ENCODE results near the gene BORCS5. TPM values are rescaled to one million over a fixed set of nuclear protein-coding genes. Genes with fewer than 3 reads are reported as not detected.

BORCS5 gene
- total and polyA plus RNA-seq, 2 experiments from 2014 or later: 11.3 to 12.6 TPM

DNA sequence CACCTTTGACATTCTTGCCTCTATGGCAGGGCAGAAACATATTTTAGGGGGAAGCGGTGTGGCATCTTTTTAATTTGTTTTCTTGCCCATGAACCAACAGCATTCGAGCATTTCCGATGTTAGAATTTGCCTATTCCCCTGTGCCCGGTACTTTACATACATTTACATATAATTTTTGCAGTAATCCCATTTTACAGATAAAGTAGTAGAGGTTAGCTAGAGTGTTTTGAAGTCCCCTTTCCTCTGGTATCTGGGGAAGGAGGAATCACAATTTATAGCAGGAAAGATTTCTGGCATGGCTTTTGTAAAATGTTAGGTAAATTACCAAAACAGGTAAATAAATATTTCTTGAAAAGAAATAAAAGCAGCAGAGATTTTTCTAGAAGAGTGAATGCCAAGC is 1.6 kb downstream of the BORCS5 start:
- peaks cover 4% of the 10 kb centered on the region for H3K27me3 Mint-ChIP-seq (ENCODE audit: insufficient read depth, low read depth, poor library complexity)
- H3K36me3 ChIP-seq (ENCODE audit: insufficient read depth): no peaks in the 10 kb centered on the region
- no peaks in the 10 kb centered on the region for H3K36me3 Mint-ChIP-seq (ENCODE audit: low read depth)
- TF ChIP-seq ZNF331 (CRISPR knock-in tag; IDR thresholded peaks at IDR 0.05; ENCODE audit: low read depth) (no peak), CREB1 (CRISPR knock-in tag; IDR thresholded peaks at IDR 0.05; ENCODE audit: low read depth) (no peak), NANOG (IDR thresholded peaks at IDR 0.05; ENCODE audit: borderline replicate concordance) (no peak), POLR2AphosphoS5 (IDR thresholded peaks at IDR 0.05; ENCODE audit: low read depth) (no peak), ZNF462 (CRISPR knock-in tag; IDR thresholded peaks at IDR 0.05) (no peak), EZH2phosphoT487 (IDR thresholded peaks at IDR 0.05; ENCODE audit: unreplicated experiment) (no peak), JUNB (IDR thresholded peaks at IDR 0.05; ENCODE audit: unreplicated experiment) (no peak), STAT1 (IDR thresholded peaks at IDR 0.05; ENCODE audit: unreplicated experiment) (no peak), ZNF114 (CRISPR knock-in tag; IDR thresholded peaks at IDR 0.05) (no peak), EZH2 (IDR thresholded peaks at IDR 0.05; ENCODE audit: low read depth, unreplicated experiment) (no peak), CTCF (conservative IDR thresholded peaks at IDR 0.05; ENCODE audit: low read depth in 2 of 2) (no peak)
- TF ChIP-seq, protein P1, sequence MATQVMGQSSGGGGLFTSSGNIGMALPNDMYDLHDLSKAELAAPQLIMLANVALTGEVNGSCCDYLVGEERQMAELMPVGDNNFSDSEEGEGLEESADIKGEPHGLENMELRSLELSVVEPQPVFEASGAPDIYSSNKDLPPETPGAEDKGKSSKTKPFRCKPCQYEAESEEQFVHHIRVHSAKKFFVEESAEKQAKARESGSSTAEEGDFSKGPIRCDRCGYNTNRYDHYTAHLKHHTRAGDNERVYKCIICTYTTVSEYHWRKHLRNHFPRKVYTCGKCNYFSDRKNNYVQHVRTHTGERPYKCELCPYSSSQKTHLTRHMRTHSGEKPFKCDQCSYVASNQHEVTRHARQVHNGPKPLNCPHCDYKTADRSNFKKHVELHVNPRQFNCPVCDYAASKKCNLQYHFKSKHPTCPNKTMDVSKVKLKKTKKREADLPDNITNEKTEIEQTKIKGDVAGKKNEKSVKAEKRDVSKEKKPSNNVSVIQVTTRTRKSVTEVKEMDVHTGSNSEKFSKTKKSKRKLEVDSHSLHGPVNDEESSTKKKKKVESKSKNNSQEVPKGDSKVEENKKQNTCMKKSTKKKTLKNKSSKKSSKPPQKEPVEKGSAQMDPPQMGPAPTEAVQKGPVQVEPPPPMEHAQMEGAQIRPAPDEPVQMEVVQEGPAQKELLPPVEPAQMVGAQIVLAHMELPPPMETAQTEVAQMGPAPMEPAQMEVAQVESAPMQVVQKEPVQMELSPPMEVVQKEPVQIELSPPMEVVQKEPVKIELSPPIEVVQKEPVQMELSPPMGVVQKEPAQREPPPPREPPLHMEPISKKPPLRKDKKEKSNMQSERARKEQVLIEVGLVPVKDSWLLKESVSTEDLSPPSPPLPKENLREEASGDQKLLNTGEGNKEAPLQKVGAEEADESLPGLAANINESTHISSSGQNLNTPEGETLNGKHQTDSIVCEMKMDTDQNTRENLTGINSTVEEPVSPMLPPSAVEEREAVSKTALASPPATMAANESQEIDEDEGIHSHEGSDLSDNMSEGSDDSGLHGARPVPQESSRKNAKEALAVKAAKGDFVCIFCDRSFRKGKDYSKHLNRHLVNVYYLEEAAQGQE (IDR thresholded peaks at IDR 0.05; ENCODE audit: unreplicated experiment): no peak
- TF ChIP-seq, protein P2, sequence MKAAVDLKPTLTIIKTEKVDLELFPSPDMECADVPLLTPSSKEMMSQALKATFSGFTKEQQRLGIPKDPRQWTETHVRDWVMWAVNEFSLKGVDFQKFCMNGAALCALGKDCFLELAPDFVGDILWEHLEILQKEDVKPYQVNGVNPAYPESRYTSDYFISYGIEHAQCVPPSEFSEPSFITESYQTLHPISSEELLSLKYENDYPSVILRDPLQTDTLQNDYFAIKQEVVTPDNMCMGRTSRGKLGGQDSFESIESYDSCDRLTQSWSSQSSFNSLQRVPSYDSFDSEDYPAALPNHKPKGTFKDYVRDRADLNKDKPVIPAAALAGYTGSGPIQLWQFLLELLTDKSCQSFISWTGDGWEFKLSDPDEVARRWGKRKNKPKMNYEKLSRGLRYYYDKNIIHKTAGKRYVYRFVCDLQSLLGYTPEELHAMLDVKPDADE (IDR thresholded peaks at IDR 0.05): no peak
- H3K4me3 Mint-ChIP-seq: peak overlapping the region; percentile 95
- no peaks in the 10 kb centered on the region for H3K9me3 Mint-ChIP-seq
- peak overlapping the region; percentile 100; the same call in 1 of the 2 replicates for H3K4me2 ChIP-seq
- no peak overlapping the region for H2AFZ ChIP-seq
- no peaks in the 10 kb centered on the region for H3K9me2 ChIP-seq (ENCODE audit: insufficient read depth)
- H3K27ac Mint-ChIP-seq: no peak overlapping the region
- no peaks in the 10 kb centered on the region for H4K20me1 ChIP-seq (replicated peaks; ENCODE audit: insufficient read depth)
- H3F3A ChIP-seq (replicated peaks; ENCODE audit: low read depth): peaks cover 8% of the 10 kb centered on the region; the same call in 1 of the 2 replicates
- H3K4me1 Mint-ChIP-seq: peaks cover 24% of the 10 kb centered on the region
- H3K4me3 ChIP-seq: peak overlapping the region; percentile 75; the same call in 1 of the 2 replicates
- DNase-seq (ENCODE audit: low spot score) (no peak), ATAC-seq (no peak)
- H3K79me2 ChIP-seq (replicated peaks; ENCODE audit: insufficient read depth): peaks cover 20% of the 10 kb centered on the region
- H3K27me3 ChIP-seq (ENCODE audit: insufficient read depth): no peaks in the 10 kb centered on the region
- no peak overlapping the region for H3K27ac ChIP-seq (ENCODE audit: low read depth)
- H3K4me1 ChIP-seq (ENCODE audit: insufficient read depth): peaks cover 13% of the 10 kb centered on the region
